ENCODE results near the gene NGF.

The NGF gene

DNA sequence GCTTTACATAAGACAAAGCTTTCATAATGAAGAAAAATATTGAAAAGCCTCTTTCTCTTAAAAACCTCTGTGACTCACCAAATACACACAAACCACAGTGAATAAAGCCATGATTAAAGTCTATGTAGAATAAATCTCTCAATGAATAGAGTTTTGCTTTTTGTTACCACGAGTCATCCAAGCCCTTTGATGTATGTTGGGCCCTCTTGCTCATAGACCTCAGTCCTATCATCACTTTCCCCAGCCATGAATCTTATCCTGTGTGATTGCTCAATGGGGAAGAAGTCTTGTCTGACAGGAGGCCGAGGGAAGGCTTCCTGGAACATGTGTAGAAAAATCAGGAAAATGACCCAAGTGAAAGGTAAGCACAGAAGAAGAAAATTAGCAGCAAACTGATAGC is 60.8 kb downstream of the NGF start:
- DNase-seq = no peak

DNA sequence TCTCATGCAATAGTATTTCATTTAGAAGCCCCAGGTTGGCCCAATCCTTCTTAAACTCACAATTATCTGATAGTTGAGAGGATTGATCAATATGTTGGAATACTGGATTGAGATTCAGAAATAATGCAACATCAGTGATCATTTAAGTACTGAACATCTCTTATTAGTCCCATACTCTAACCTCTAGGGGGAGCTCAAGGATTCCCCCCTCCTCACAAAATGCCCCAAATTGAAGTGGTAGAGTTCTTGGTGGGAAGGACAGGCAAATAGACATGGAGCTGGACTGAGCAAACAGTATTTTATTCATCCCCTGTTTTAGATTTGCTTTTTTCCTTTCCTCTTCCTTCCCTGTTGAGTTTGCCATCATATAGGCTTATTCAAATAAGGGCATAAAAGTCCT is 62.8 kb downstream of the NGF start:
- no peak for DNase-seq

DNA sequence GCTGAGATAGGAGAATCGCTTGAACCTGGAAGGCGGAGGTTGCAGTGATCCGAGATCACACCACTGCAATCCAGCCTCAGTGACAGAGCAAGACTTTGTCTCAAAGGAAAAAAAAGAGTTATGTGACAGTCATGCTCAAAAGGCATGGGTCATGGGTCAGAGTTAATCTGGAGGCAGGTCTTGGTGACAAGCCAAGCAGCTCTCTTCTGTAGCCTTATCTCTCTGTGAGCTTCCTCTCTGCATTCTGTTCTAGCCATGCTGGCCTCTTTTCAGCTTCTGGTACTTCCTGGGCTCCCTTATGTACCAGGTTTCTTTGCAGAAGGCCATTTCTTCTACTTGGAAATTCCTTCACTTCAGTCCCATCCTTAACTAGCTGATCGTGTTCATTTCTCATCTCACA is 63.6 kb downstream of the NGF start:
- no peak for DNase-seq

GRCh38 chr1:115266729-115267421 is 71.2 kb downstream of the NGF start:
- no peak for DNase-seq

DNA sequence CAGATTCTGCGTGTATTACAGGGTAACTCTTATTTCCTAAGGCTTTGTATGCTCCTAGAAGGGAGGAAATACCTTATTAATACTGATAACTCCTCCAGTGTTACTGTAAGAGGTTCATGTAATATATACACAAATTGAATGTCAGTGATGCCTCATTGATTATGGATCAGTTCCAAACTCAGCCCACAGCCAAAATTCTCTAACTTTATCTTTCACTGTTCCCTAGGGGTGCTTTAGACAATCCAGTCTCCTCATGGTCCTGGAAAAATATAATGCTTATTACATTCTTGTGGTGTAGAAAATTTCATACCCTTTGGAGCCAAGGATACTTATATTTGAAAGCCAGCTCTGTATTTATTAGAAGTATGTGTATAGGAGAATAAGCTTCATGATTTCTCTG is 73.0 kb downstream of the NGF start:
- no peak for DNase-seq

GRCh38 chr1:115262886-115263285 is 75.2 kb downstream of the NGF start:
- no peak for DNase-seq

- no peak for DNase-seq
These were observed 76.6 kb downstream of the NGF start for GRCh38 chr1:115261496-115261895.

- DNase-seq = no peak
These were observed 79.7 kb downstream of the NGF start for GRCh38 chr1:115258302-115258866.

DNA sequence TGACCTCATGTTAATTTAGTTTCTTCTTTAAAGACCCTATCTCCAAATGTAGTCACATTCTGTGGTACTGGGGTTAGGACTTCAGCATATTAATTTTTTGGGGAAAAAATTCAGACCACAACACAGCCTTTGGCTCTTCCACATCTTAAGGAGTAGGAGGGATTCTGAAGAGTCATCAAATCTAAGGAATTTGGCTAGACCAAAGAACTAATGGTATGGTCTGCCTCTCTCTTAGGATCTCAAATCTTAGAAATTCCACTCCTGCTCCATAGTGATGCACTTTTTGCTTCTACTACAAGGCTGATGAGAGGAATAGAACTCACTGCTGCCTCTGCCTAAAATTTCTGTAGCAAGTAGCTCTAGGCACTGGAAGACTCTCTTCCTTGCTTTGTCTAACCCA is 80.5 kb downstream of the NGF start:
- no peak for DNase-seq

DNA sequence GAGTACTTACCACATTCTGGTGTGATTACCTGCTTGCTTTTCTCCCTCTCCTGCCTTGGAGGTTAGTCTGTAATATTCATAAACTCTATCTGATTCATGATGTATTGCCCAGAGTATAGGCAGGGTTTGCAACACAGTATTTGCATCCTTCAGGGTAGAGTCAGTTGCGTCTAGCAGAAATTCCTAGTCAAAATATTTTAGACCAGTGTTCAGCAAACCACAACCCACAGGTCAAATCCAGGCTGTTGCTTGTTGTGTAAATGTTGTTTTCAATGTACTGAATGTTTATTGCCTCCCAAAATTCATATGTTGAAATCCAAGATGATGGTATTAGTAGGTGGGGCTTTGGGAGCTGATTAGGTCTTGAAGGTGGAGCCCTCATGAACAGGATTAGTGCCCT is 82.9 kb downstream of the NGF start:
- no peak for DNase-seq

DNA sequence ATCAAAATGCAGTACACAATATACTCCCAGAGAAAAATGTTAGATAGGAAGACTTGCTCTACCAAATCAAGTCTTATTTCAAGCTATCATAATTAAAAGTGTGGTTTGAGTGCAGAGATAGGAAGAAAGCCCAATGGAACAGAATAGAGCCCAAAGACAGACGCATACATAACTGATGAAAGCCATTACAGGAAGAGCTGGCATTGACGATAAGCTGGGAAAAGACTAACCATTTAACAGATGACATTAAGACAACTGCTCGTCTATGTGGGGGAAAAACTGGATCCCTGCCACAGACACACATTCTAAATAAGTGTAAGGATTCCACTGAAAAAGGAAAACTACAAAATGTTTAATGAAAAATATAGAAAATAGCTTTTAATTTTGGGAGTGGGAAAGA is 85.5 kb downstream of the NGF start:
- DNase-seq = no peak

GRCh38 chr1:115251856-115252255 is 86.2 kb downstream of the NGF start:
- DNase-seq = no peak

- no peak for DNase-seq
These were observed 86.7 kb downstream of the NGF start for GRCh38 chr1:115251340-115251748.

GRCh38 chr1:115246526-115246925 is 91.5 kb downstream of the NGF start:
- DNase-seq = no peak

GRCh38 chr1:115245227-115245626 is 92.8 kb downstream of the NGF start:
- DNase-seq = no peak

DNA sequence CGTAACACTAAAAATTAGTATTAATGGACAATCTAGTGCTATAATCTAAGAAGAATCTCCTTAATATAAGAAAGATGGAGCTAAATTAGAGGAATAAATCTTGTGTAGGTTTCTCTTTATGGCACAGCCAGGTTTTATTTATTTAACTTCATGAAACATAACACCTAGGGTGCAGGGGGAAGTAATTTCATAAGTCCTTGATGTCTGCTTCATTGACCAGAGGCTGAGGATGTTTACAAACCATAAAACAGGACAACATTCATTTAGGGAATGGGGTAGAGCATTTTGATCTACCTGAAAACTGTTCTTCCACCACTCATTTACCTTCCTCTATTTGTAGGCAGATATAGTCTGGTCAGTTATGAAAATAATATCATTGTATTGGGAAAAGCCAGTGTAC is 95.5 kb downstream of the NGF start:
- DNase-seq = no peak

DNA sequence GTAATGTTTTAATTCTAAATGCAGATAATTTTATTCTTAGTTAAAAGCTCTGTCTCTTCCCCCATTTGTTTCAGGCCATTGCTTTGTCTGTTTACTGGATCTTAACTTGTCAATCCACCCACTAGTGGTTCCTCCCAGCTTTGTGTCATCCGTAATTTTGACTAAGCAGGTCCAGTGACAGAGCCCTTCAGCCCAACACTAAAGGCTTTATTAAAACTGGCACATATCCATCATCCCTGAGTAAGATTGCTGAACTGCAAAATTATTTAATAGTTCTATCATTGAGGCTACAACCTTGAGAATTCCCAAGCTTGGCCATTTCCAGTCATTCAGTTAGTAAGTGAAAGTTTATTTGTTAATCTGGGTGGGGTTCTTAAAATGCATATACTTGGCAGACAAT is 96.7 kb downstream of the NGF start:
- DNase-seq = no peak

GRCh38 chr1:115240297-115240696 is 97.8 kb downstream of the NGF start:
- no peak for DNase-seq

- no peak for DNase-seq
These were observed 98.6 kb downstream of the NGF start for GRCh38 chr1:115239426-115239825.

GRCh38 chr1:115239148-115239422 is 99.0 kb downstream of the NGF start:
- DNase-seq = no peak

DNA sequence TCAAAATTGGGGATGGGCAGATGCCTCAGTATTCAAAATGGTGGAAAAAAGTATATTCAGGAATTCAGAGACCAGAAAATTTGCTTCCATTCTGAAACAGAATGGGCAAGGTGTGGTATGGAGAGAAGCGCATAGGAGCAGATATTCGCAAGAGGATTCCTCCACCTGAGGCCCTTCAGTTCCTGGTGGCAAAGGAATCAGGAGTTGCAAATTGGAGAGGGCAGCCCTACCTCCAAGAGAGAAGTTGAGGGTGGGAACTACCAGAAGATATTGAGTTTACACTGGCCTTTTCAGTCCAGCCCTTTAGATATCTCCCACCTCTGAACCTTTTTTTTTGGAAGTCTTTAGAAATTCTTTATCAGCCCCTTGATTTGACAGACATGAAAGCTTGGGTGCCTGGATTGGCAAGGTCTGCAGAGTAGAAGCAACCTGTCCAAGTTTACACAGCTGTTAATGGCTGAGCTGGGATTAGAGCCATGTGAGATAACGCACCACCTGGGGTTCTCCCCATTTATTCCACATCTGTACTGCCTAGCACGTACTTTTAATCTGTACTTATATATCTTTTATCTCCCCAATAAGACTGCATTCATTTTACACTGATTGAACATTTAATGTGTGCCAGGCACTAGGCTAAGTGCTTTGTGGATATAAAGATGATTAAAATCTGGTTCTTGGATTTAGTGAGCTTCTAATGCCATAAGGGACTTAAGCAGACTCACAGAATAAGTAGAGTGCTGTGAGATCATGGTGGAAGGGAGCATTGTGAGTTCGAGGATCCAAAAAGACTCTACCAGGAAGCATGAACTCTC is 99.5 kb downstream of the NGF start:
- DNase-seq = no peak

DNA sequence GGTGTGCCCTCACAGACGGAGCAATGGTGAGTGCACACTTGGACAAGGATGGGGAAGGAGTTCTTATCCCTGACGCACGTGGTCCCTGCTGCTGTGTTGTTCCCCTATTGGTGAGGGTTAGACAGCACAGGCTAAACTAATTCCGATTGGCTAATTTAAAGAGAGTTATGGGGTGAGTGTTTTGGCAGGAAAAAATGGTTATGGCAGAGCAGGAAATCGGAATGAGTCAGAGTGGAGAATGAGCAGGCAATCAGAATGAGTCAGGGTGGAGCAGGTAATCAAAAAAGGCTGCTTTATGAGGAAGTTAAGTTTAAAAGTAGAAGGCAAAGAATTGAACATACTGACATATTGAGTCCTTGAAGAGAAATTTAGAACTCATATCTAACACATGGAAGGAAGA is 100.5 kb downstream of the NGF start:
- no peak for DNase-seq

DNA sequence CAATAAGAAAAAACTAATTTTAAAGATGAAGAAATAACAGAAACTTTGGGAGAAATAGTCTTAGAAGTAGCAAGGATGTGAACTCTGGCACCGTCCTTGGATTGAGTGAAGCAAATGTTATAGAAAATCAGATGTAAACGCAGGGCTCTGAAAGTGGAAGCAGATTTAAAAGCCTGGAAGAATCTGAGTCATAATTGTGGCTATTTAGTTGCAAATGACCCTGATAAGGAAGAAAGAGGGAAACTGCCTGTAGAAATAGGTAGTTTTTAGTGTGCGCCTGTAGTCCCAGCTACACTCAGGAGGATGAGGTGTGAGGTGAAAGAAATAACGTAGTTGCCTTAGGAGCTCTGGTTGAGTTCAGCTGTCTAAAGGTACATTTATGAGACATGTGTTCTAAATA is 101.0 kb downstream of the NGF start:
- DNase-seq = no peak
